HG03521 (cell line): ENCODE measurements around the gene PPFIA2.

ENCODE experiments used
- ATAC-seq: cut with Tn5 transposase; IDR thresholded peaks from one replicate; pipeline ENCODE4 v1.9.1; 2021; ENCODE audit warnings: mild to moderate bottlenecking, moderate library complexity; ENCODE audit not compliant: unreplicated experiment

The PPFIA2 gene

GRCh38 chr12:81564237-81564636, 194.9 kb downstream of the PPFIA2 start:
- ATAC-seq, result no peak

- ATAC-seq, result no peak
Observed at GRCh38 chr12:81558031-81558430, 201.1 kb downstream of the PPFIA2 start.

GRCh38 chr12:81546811-81547210, 212.3 kb downstream of the PPFIA2 start:
- no peak for ATAC-seq

GRCh38 chr12:81543621-81544139, 215.5 kb downstream of the PPFIA2 start:
- ATAC-seq, result no peak

- ATAC-seq, result no peak
Observed at GRCh38 chr12:81542065-81543010, 216.8 kb downstream of the PPFIA2 start.

GRCh38 chr12:81541121-81541520, 218.0 kb downstream of the PPFIA2 start:
- no peak for ATAC-seq

- ATAC-seq, result no peak
Observed at GRCh38 chr12:81539279-81539678, 219.9 kb downstream of the PPFIA2 start.

GRCh38 chr12:81533054-81533453, 226.1 kb downstream of the PPFIA2 start:
- ATAC-seq, result no peak

GRCh38 chr12:81530352-81530751, 228.8 kb downstream of the PPFIA2 start:
- no peak for ATAC-seq

GRCh38 chr12:81520064-81520945, 238.8 kb downstream of the PPFIA2 start:
- ATAC-seq, result peak; percentile 73

- ATAC-seq, result no peak
Observed at GRCh38 chr12:81518638-81519037, 240.5 kb downstream of the PPFIA2 start.

- no peak for ATAC-seq
Observed at GRCh38 chr12:81517296-81517695, 241.9 kb downstream of the PPFIA2 start.

GRCh38 chr12:81502912-81503695, 256.0 kb downstream of the PPFIA2 start:
- no peak for ATAC-seq

GRCh38 chr12:81500788-81501187, 258.4 kb downstream of the PPFIA2 start:
- ATAC-seq, result no peak

- ATAC-seq, result no peak
Observed at GRCh38 chr12:81499809-81500208, 259.3 kb downstream of the PPFIA2 start.

- no peak for ATAC-seq
Observed at GRCh38 chr12:81492131-81492720, 266.9 kb downstream of the PPFIA2 start.

- ATAC-seq, result no peak
Observed at GRCh38 chr12:81472934-81473333, 286.2 kb downstream of the PPFIA2 start.

GRCh38 chr12:81470923-81471322, 288.2 kb downstream of the PPFIA2 start:
- ATAC-seq, result no peak

- ATAC-seq, result no peak
Observed at GRCh38 chr12:81468206-81468605, 290.9 kb downstream of the PPFIA2 start.

GRCh38 chr12:81465876-81466275, 293.3 kb downstream of the PPFIA2 start:
- ATAC-seq, result no peak
